ENCODE results near the gene ACTL6B.
"Not testable (repeated sequence)": the region's sequence is repeated elsewhere in the genome, so short reads cannot be mapped to it uniquely, and the experiment has no call there.

ACTL6B gene

GRCh38 chr7:100678291-100678984 lies 22.2 kb upstream of the ACTL6B start:
- Mint-ChIP-seq H3K9me3 (no peaks in the 10 kb centered on the region), H3K4me1 (ENCODE audit: low read depth) (peaks cover 35% of the 10 kb centered on the region), H3K36me3 (ENCODE audit: low read depth) (peaks cover 24% of the 10 kb centered on the region), H3K27me3 (no peaks in the 10 kb centered on the region), H3K4me3 (no peak overlapping the region), H3K27ac (no peak overlapping the region)

GRCh38 chr7:100677308-100678267 lies 21.3 kb upstream of the ACTL6B start:
- Mint-ChIP-seq H3K9me3 (no peaks in the 10 kb centered on the region), H3K36me3 (ENCODE audit: low read depth) (peaks cover 21% of the 10 kb centered on the region), H3K4me3 (peak overlapping the region; percentile 41), H3K4me1 (ENCODE audit: low read depth) (peaks cover 34% of the 10 kb centered on the region), H3K27ac (no peak overlapping the region), H3K27me3 (no peaks in the 10 kb centered on the region)

GRCh38 chr7:100676501-100677306 lies 20.5 kb upstream of the ACTL6B start:
- peaks cover 21% of the 10 kb centered on the region for H3K36me3 Mint-ChIP-seq (ENCODE audit: low read depth)
- H3K27me3 Mint-ChIP-seq: no peaks in the 10 kb centered on the region
- no peaks in the 10 kb centered on the region for H3K9me3 Mint-ChIP-seq
- H3K4me1 Mint-ChIP-seq (ENCODE audit: low read depth): peaks cover 26% of the 10 kb centered on the region
- peak overlapping the region; percentile 84 for H3K4me3 Mint-ChIP-seq
- H3K27ac Mint-ChIP-seq: peak overlapping the region; percentile 82

- no peaks in the 10 kb centered on the region for H3K9me3 Mint-ChIP-seq
- H3K4me1 Mint-ChIP-seq (ENCODE audit: low read depth): peaks cover 22% of the 10 kb centered on the region
- peak overlapping the region; percentile 84 for H3K4me3 Mint-ChIP-seq
- peak overlapping the region; percentile 70 for H3K27ac Mint-ChIP-seq
- peaks cover 21% of the 10 kb centered on the region for H3K36me3 Mint-ChIP-seq (ENCODE audit: low read depth)
- H3K27me3 Mint-ChIP-seq: no peaks in the 10 kb centered on the region
Measured at GRCh38 chr7:100675581-100676350, 19.5 kb upstream of the ACTL6B start.

- H3K27ac Mint-ChIP-seq: no peak overlapping the region
- peak overlapping the region; percentile 91 for H3K4me3 Mint-ChIP-seq
- H3K36me3 Mint-ChIP-seq (ENCODE audit: low read depth): peaks cover 18% of the 10 kb centered on the region
- peaks cover 18% of the 10 kb centered on the region for H3K4me1 Mint-ChIP-seq (ENCODE audit: low read depth)
- no peaks in the 10 kb centered on the region for H3K27me3 Mint-ChIP-seq
- H3K9me3 Mint-ChIP-seq: no peaks in the 10 kb centered on the region
Measured at GRCh38 chr7:100675105-100675451, 18.8 kb upstream of the ACTL6B start.

- H3K27me3 Mint-ChIP-seq: no peaks in the 10 kb centered on the region
- no peaks in the 10 kb centered on the region for H3K9me3 Mint-ChIP-seq
- H3K27ac Mint-ChIP-seq: peak overlapping the region; percentile 93
- peaks cover 15% of the 10 kb centered on the region for H3K4me1 Mint-ChIP-seq (ENCODE audit: low read depth)
- peaks cover 15% of the 10 kb centered on the region for H3K36me3 Mint-ChIP-seq (ENCODE audit: low read depth)
- H3K4me3 Mint-ChIP-seq: peak overlapping the region; percentile 91
Measured at GRCh38 chr7:100674411-100675104, 18.3 kb upstream of the ACTL6B start.

- Mint-ChIP-seq H3K4me3 (peak overlapping the region; percentile 91), H3K4me1 (ENCODE audit: low read depth) (peaks cover 15% of the 10 kb centered on the region), H3K36me3 (ENCODE audit: low read depth) (peaks cover 10% of the 10 kb centered on the region), H3K9me3 (no peaks in the 10 kb centered on the region), H3K27ac (peak overlapping the region; percentile 93), H3K27me3 (no peaks in the 10 kb centered on the region)
Measured at GRCh38 chr7:100673942-100674410, 17.7 kb upstream of the ACTL6B start.

- no peaks in the 10 kb centered on the region for H3K9me3 Mint-ChIP-seq
- peak within 1 kb of the TSS; percentile 95 for H3K27ac Mint-ChIP-seq
- H3K4me3 Mint-ChIP-seq: peak within 1 kb of the TSS; percentile 91
- H3K27me3 Mint-ChIP-seq: no peaks in the 10 kb centered on the region
- H3K36me3 Mint-ChIP-seq (ENCODE audit: low read depth): peaks cover 10% of the 10 kb centered on the region
- peaks cover 14% of the 10 kb centered on the region for H3K4me1 Mint-ChIP-seq (ENCODE audit: low read depth)
Measured at GRCh38 chr7:100673302-100673941, 17.2 kb upstream of the ACTL6B start, which contains the start of gene GNB2. TSS of gene GNB2 (plus strand) at chr7:100673740. CDS start at chr7:100676266, 2,526 bp downstream.

- Mint-ChIP-seq H3K4me3 (no peak overlapping the region), H3K27ac (no peak overlapping the region), H3K27me3 (no peaks in the 10 kb centered on the region)
Measured at GRCh38 chr7:100671353-100672327, 15.4 kb upstream of the ACTL6B start.

GRCh38 chr7:100670074-100670473 lies 13.8 kb upstream of the ACTL6B start:
- Mint-ChIP-seq H3K36me3 (ENCODE audit: low read depth) (no peaks in the 10 kb centered on the region), H3K27me3 (no peaks in the 10 kb centered on the region), H3K27ac (no peak overlapping the region), H3K4me3 (no peak overlapping the region), H3K4me1 (ENCODE audit: low read depth) (no peaks in the 10 kb centered on the region), H3K9me3 (no peaks in the 10 kb centered on the region)

More at GRCh38 chr7:100671353-100672327, 15.4 kb upstream of the ACTL6B start:
- Mint-ChIP-seq H3K9me3 (no peaks in the 10 kb centered on the region), H3K36me3 (ENCODE audit: low read depth) (peaks cover 3% of the 10 kb centered on the region), H3K4me1 (ENCODE audit: low read depth) (peaks cover 4% of the 10 kb centered on the region)

GRCh38 chr7:100669106-100669505 lies 12.9 kb upstream of the ACTL6B start:
- not testable (repeated sequence) for H3K36me3 Mint-ChIP-seq (ENCODE audit: low read depth); H3K4me1 Mint-ChIP-seq (ENCODE audit: low read depth); H3K27me3 Mint-ChIP-seq; H3K27ac Mint-ChIP-seq; H3K9me3 Mint-ChIP-seq; H3K4me3 Mint-ChIP-seq

GRCh38 chr7:100668069-100668449 lies 11.8 kb upstream of the ACTL6B start:
- H3K9me3 Mint-ChIP-seq: no peaks in the 10 kb centered on the region
- no peaks in the 10 kb centered on the region for H3K27me3 Mint-ChIP-seq
- H3K4me1 Mint-ChIP-seq (ENCODE audit: low read depth): no peaks in the 10 kb centered on the region
- H3K4me3 Mint-ChIP-seq: no peak overlapping the region
- H3K27ac Mint-ChIP-seq: no peak overlapping the region
- H3K36me3 Mint-ChIP-seq (ENCODE audit: low read depth): no peaks in the 10 kb centered on the region

Data from stimulated activated naive CD8-positive, alpha-beta T cell treated with anti-CD3 and anti-CD28 coated beads, Interleukin-15, Interleukin-2, amounts not matched to agents 100 ng/mL and 50 ng/mL, for 24 hours (primary cell).